Heart right ventricle (tissue), 16 donors: ENCODE measurements around the gene CALHM3. TPM values are rescaled to one million over a fixed set of nuclear protein-coding genes. Genes with fewer than 3 reads are reported as not detected.

Experiments
- ATAC-seq, 8 donors: fragments of 200-7000 bp; cut with Tn5 transposase; one replicate each; pipeline ENCODE4 v1.9.1; 2020; ENCODE audit warnings: mild to moderate bottlenecking in 8 of 8, moderate library complexity in 8 of 8, moderate number of reproducible peaks in 1 of 8
- DNase-seq, 2 donors: peaks; one replicate each; pipeline ENCODE4 v3.0.0-alpha.2; 2020
- H3K27ac ChIP-seq, 10 donors: fragments of 200-600 bp; sonication (generic) in 2 of 10; one replicate each; pipeline versions ENCODE4 v1.5.0 to v1.8.0; 2020 to 2022; ENCODE audit warnings: mild to moderate bottlenecking in 3 of 10
- H3K27me3 ChIP-seq, 7 donors: fragments of 200-600 bp; one replicate each; pipeline ENCODE4 v1.8.0; 2021 to 2022; ENCODE audit warnings: mild to moderate bottlenecking in 2 of 7
- H3K36me3 ChIP-seq, 9 donors: fragments of 200-600 bp; sonication (generic) in 1 of 9; one replicate each; pipeline versions ENCODE4 v1.5.0 to v1.8.0; 2020 to 2022; ENCODE audit warnings: mild to moderate bottlenecking in 2 of 9
- H3K4me1 ChIP-seq, 9 donors: fragments of 200-600 bp; sonication (generic) in 1 of 9; one replicate each; pipeline versions ENCODE4 v1.5.0 to v1.8.0; 2020 to 2022; ENCODE audit warnings: mild to moderate bottlenecking in 4 of 9
- H3K4me3 ChIP-seq, 10 donors: fragments of 200-600 bp; sonication (generic) in 2 of 10; one replicate each; pipeline versions ENCODE4 v1.5.0 to v1.8.0; 2020 to 2022; ENCODE audit warnings: mild to moderate bottlenecking in 7 of 10, moderate library complexity in 2 of 10
- H3K9me3 ChIP-seq, 11 donors: fragments of 200-600 bp in 10 of 11; sonication (generic) in 2 of 11; one replicate each; pipeline versions ENCODE4 v1.5.0 to v1.8.0; 2013 to 2022; ENCODE audit warnings: mild to moderate bottlenecking in 2 of 11, control low read depth in 1 of 11, moderate library complexity in 1 of 11
- WGBS, 2 donors: extraction: QIAGEN DNeasy Blood & Tissue Kit; methylation state at CpG; one replicate each; pipeline ENCODE4 v1.1.7; 2013; ENCODE audit warnings: inconsistent platforms in 1 of 2; 5-methylcytosine and 5-hydroxymethylcytosine counted together
- intact Hi-C, 10 donors: fragments of 100-400 bp; cut with DNase I; formaldehyde crosslinking; loops; one replicate each; pipeline versions ENCODE4 v1.11.1 to v1.14.2; 2022
- polyA plus RNA-seq, 2 donors: library from polyadenylated mRNA; stranded (reverse); fragments of 200-250 nt; gene quantifications; one replicate each; pipeline ENCODE4 v1.2.3, GENCODE V29; 2013
- total RNA-seq, 10 donors: library from RNA; stranded (reverse); fragmentation: NEBNext Ultra II Directional in 3 of 10; extraction: Animal tissue kit (Norgen Biotek cat#: 25700) in 3 of 10; gene quantifications; one replicate each; pipeline versions ENCODE4 v1.2.1 to v1.2.4, GENCODE V29; 2021 to 2023
- TF ChIP-seq, protein P1 (sequence below), 9 donors: fragments of 200-600 bp; sonication (generic) in 2 of 9; IDR thresholded peaks; one replicate each; pipeline versions ENCODE4 v1.5.0 to v1.8.0; 2021 to 2022; ENCODE audit warnings: antibody characterized with exemption in 9 of 9, mild to moderate bottlenecking in 5 of 9, moderate library complexity in 1 of 9
- donor health status: Arrhythmogenic right ventricular cardiomyopathy.
- donor health status: ischemic (EF 13 %, LVEDD 7.1; RV severe dilation, severe dysfunction).
- donor health status: healthy with polysubstance abuse.
- donor health status: DM: no; HTN: yes; CAD: no.
- donor health status: DM: no; HTN: no; CAD: no.
- donor health status: ischemic (EF 25% LVEDD 6.9; RV normal size, moderate dysfunction).
- donor health status: ischemic (EF 25% LVEDD 5.7; RV mildly dilated, moderate dysfunction).
- donor health status: healthy.
- donor health status: DM: yes; HTN: yes; CAD: no.
- donor health status: Ischemic cardiomyopathy.
- donor health status: ischemic (EF 35%, LVEDD 5.7; RV mildly dilated, moderate dysfunction).
- donor health status: nonischemic (EF 11% LVEDD 7.7; RV severe dilation, severe dysfunction).
- donor health status: DM: yes; HTN: yes; CAD: no.
- donor health status: PGD.
- donor health status: ischemic (EF 29% LVEDD 5.4; RV normal size, mild dysfunction).
- donor health status: nonischemic (EF 23%, LVEDD 6.1; RV moderate dilation, normal function).

Gene CALHM3
- total and polyA plus RNA-seq, 12 donors, result not detected

DNA sequence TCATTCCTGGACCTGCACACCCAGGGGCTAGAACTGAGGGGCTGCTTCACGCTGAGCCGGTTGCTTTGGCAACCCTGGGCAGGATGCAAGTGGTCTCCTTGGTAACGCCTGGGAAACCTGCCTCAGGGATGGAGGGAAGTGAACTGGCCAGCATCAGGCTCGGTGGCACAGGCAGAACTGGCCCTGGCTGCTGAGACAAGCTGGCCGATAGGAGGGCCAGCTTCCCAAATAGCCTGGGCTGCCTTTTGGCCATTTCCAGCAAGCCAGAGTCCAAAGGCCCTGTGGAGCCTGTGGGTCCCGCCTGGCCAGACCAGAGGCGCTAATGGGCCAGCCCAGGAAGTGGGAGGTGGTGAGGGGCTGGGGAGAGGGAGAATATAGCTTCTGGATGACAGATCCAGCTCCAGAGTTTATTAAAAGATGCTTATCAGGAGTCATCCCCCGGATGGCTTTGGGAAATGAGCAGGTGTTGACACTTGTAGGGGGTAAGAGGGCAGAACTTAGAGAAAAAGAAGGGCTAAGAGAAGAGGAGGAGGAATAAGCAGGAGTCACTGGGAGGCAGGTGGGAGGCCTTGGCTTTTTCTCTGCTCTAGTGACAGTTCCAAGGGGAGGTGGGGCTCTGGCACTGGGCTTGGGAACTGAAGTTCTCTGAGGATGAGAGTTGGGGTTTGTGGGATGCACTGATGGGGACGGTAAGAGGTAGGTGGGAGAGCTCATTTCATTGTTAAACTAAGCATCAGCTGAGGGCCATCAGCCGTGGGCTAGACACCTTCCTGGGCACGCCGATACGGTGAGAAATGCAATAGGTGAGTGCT is 24.0 kb upstream of the CALHM3 start:
- intact Hi-C loops, result no loop called here
- Histone ChIP-seq H3K36me3 (no peaks in the 10 kb centered on the region), H3K9me3 (no peaks in the 10 kb centered on the region), H3K4me1 (peaks cover 0 to 14% (median 7%) of the 10 kb centered on the region in 9 donors), H3K27me3 (peaks cover 0 to 30% (median 6%) of the 10 kb centered on the region in 7 donors), H3K27ac (no peak overlapping the region), H3K4me3 (no peak overlapping the region)
- ATAC-seq, result no peak
- no peak for DNase-seq
- TF ChIP-seq, protein P1, sequence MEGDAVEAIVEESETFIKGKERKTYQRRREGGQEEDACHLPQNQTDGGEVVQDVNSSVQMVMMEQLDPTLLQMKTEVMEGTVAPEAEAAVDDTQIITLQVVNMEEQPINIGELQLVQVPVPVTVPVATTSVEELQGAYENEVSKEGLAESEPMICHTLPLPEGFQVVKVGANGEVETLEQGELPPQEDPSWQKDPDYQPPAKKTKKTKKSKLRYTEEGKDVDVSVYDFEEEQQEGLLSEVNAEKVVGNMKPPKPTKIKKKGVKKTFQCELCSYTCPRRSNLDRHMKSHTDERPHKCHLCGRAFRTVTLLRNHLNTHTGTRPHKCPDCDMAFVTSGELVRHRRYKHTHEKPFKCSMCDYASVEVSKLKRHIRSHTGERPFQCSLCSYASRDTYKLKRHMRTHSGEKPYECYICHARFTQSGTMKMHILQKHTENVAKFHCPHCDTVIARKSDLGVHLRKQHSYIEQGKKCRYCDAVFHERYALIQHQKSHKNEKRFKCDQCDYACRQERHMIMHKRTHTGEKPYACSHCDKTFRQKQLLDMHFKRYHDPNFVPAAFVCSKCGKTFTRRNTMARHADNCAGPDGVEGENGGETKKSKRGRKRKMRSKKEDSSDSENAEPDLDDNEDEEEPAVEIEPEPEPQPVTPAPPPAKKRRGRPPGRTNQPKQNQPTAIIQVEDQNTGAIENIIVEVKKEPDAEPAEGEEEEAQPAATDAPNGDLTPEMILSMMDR (IDR thresholded peaks at IDR 0.05), result no peak
- 71 to 73% methylated on average over 13 of the region's 13 CpGs for WGBS, 2 donors

DNA sequence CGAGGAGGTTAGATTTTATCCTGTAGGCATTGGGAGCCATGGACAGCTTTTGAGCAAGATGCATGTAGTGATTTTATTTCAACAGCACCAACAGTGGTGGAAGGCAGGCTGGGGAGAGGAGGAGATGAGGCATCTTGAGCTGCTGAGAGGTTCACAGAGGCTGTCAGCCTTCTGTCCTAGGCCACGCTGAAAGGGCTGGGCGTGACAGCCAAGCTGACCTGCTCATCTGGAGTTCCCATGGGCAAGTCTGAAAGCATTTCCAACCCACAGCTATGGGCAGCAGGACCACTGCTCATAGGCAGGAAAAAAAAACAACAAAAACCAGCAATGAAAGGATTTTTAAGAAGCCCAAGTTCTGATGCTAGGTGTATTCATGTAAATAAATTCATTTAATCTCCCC is 22.1 kb upstream of the CALHM3 start:
- 94 to 96% methylated on average over 3 of the region's 3 CpGs for WGBS, 2 donors
- peaks cover 0 to 47% (median 15%) of the 10 kb centered on the region in 7 donors for H3K27me3 ChIP-seq
- peaks cover 0 to 14% (median 7%) of the 10 kb centered on the region in 9 donors for H3K4me1 ChIP-seq
- TF ChIP-seq, protein P1 (IDR thresholded peaks at IDR 0.05), result no peak
- H3K4me3 ChIP-seq, result no peak overlapping the region
- DNase-seq (no peak), ATAC-seq (no peak)
- H3K36me3 ChIP-seq, result no peaks in the 10 kb centered on the region
- intact Hi-C loops, result no loop called here
- no peak overlapping the region for H3K27ac ChIP-seq
- H3K9me3 ChIP-seq, result no peaks in the 10 kb centered on the region

GRCh38 chr10:103500481-103500880 is 21.4 kb upstream of the CALHM3 start:
- ATAC-seq (no peak), DNase-seq (no peak)
- no peak overlapping the region for H3K27ac ChIP-seq
- 73 to 77% methylated on average over 6 of the region's 6 CpGs for WGBS, 2 donors
- TF ChIP-seq, protein P1 (IDR thresholded peaks at IDR 0.05), result no peak
- H3K4me3 ChIP-seq, result no peak overlapping the region
- no peaks in the 10 kb centered on the region for H3K9me3 ChIP-seq
- H3K27me3 ChIP-seq, result peaks cover 0 to 54% (median 22%) of the 10 kb centered on the region in 7 donors
- H3K4me1 ChIP-seq, result peaks cover 0 to 14% (median 7%) of the 10 kb centered on the region in 9 donors
- H3K36me3 ChIP-seq, result no peaks in the 10 kb centered on the region
- intact Hi-C loops, result no loop called here

GRCh38 chr10:103499881-103500280 is 20.8 kb upstream of the CALHM3 start:
- WGBS, 2 donors, result 59 to 62% methylated on average over 7 of the region's 7 CpGs
- intact Hi-C loops, result no loop called here
- Histone ChIP-seq H3K36me3 (no peaks in the 10 kb centered on the region), H3K4me1 (peaks cover 0 to 14% (median 7%) of the 10 kb centered on the region in 9 donors), H3K27me3 (peaks cover 0 to 60% (median 24%) of the 10 kb centered on the region in 7 donors), H3K27ac (no peak overlapping the region), H3K4me3 (no peak overlapping the region), H3K9me3 (no peaks in the 10 kb centered on the region)
- ATAC-seq (no peak), DNase-seq (no peak)
- TF ChIP-seq, protein P1 (IDR thresholded peaks at IDR 0.05), result no peak
